GM19395 (cell line): Measurements from ENCODE around the gene HNRNPUL1.
"Not testable (repeated sequence)": the region's sequence is repeated elsewhere in the genome, so short reads cannot be mapped to it uniquely, and the experiment has no call there.

ENCODE experiments used
- ATAC-seq: cut with Tn5 transposase; IDR thresholded peaks from one replicate; pipeline ENCODE4 v1.9.1; 2021; ENCODE audit warnings: mild to moderate bottlenecking, moderate library complexity; ENCODE audit not compliant: unreplicated experiment

The HNRNPUL1 gene

GRCh38 chr19:41263850-41264580 is at the start of gene HNRNPUL1:
HNRNPUL1 (plus strand) TSS chr19:41264372; CDS start chr19:41264504, 132 bp downstream.
- peak; percentile 78 for ATAC-seq

GRCh38 chr19:41217741-41218140 is 46.4 kb upstream of the HNRNPUL1 start:
- ATAC-seq: no peak

GRCh38 chr19:41218249-41218614 is 45.9 kb upstream of the HNRNPUL1 start:
- ATAC-seq: no peak

GRCh38 chr19:41218615-41219507 is 45.3 kb upstream of the HNRNPUL1 start, which contains the start of gene AXL:
AXL (plus strand) TSS chr19:41219223; CDS start chr19:41219393, 170 bp downstream.
- ATAC-seq: no peak

GRCh38 chr19:41219924-41220567 is 44.1 kb upstream of the HNRNPUL1 start:
- ATAC-seq: no peak

GRCh38 chr19:41220811-41221210 is 43.4 kb upstream of the HNRNPUL1 start:
- no peak for ATAC-seq

- no peak for ATAC-seq
Observed at GRCh38 chr19:41221514-41222205, 42.5 kb upstream of the HNRNPUL1 start.

- no peak for ATAC-seq
Observed at GRCh38 chr19:41222240-41222639, 41.9 kb upstream of the HNRNPUL1 start.

- ATAC-seq: no peak
Observed at GRCh38 chr19:41223431-41224234, 40.5 kb upstream of the HNRNPUL1 start.

GRCh38 chr19:41224632-41225031 is 39.5 kb upstream of the HNRNPUL1 start:
- ATAC-seq: no peak

GRCh38 chr19:41225238-41226052 is 38.7 kb upstream of the HNRNPUL1 start:
- ATAC-seq: no peak

GRCh38 chr19:41226053-41226873 is 37.9 kb upstream of the HNRNPUL1 start:
- no peak for ATAC-seq

GRCh38 chr19:41226874-41227390 is 37.2 kb upstream of the HNRNPUL1 start:
- ATAC-seq: no peak

GRCh38 chr19:41228486-41228885 is 35.7 kb upstream of the HNRNPUL1 start:
- ATAC-seq: no peak

GRCh38 chr19:41229338-41229737 is 34.8 kb upstream of the HNRNPUL1 start:
- not testable (repeated sequence) for ATAC-seq

- no peak for ATAC-seq
Observed at GRCh38 chr19:41230067-41230857, 33.9 kb upstream of the HNRNPUL1 start.

- ATAC-seq: no peak
Observed at GRCh38 chr19:41232686-41233085, 31.5 kb upstream of the HNRNPUL1 start.
